Brain pericyte (primary cell): ENCODE data around the gene DLG2.

Experiments used
- DNase-seq: peaks from one replicate; pipeline ENCODE4 v3.0.0-alpha.2; 2012; ENCODE audit warnings: low read depth, low spot score

The DLG2 gene

GRCh38 chr11:84909740-84910139, 717.4 kb downstream of the DLG2 start:
- DNase-seq: no peak

- DNase-seq: no peak
Measured at GRCh38 chr11:84906995-84907394, 720.1 kb downstream of the DLG2 start.

DNA sequence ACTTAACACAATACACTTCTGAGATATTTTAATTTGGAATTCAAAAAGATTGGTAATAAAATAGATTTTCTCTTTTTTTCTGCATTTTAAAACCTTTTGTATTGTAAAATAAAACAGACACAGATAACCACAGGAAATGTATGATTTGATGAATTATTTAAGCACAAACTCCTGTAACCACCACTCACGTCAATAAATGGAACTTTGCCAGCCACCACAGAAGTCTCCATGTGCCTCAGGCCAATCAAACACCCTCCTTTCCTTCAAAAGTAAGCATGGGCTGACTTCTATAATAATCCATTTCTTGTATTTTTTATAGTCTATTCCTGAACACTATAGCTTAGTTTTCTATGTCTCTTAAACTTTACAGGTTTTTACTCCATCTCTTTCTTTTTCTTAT, 721.7 kb downstream of the DLG2 start:
- DNase-seq: no peak

GRCh38 chr11:84902445-84902844, 724.7 kb downstream of the DLG2 start:
- no peak for DNase-seq

DNA sequence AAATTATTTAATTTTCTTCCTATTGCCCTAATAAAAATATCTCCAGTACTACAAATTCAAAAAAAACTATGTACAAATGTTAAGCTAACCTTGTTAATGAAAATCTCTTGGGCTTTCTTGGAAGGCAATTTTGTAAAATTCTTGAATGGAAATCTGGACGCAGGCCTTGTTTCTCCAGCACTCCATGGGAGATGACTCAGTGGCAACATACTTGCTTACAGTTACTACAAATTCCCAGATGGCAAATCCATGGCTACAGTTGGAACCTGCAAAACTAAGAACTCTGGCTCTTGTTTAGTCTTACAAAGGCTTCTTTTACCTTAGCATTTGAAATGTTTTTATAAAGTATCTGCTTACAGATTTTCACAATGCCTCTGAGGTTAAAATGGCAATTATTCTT, 725.2 kb downstream of the DLG2 start:
- DNase-seq: peak; percentile 50

DNA sequence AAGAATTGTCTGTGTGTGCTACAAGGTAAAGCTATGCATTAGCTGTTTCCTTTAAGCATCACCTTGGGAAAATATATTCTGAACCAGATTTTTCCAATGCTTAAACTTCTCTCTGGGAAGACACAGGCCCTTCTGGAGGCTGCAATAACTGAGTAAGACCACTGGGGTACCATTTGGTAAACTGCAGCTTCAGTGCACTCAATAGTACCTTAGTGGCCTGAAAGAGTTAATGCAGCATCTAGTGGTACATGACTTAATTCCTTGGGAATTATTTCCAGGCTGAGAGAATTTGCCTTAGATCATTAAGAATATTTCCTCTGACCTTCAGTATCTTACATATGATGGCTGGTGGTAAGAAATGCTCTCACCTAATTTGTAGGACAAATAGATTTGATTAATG, 727.4 kb downstream of the DLG2 start:
- DNase-seq: no peak

GRCh38 chr11:84899134-84899533, 728.0 kb downstream of the DLG2 start:
- no peak for DNase-seq

DNA sequence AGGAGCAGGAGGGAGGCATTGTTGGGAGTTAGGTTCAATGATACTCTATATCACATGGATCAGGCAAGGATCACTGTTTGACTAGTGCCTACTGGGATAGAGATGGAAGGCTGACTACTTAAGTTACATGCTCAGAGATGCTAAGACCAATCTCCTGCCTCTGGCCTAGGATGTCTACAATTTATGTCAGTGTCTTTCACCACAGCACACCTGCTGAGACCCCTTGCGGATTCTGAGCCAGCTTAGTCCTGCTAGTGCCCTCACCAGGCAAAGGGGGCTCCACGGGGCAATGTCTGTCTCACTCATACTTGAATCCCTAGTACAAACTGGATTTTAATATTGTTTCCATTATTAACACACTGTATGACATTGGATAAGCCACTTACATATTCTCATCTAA, 732.5 kb downstream of the DLG2 start:
- no peak for DNase-seq

DNA sequence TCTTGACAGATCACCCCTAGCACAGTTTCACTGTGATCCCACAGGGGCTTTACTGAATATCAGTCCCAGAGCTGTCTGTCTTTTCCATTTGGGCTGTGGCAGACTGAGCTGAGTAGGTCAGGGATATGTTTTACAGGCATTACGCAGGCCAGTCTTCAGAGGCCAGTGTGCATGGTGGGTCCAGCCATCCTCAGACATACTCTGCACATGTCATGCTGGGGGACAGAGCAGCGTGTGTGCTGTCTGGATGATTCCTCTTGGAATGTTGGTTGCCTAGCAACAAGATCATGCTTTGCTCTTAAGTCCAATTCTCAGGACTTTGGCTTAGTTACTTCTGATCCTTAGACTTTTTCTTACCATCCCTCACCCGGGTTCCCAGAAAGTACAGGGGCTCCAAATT, 736.5 kb downstream of the DLG2 start:
- DNase-seq: no peak

GRCh38 chr11:84889556-84889955, 737.6 kb downstream of the DLG2 start:
- DNase-seq: no peak

GRCh38 chr11:84887055-84887629, 740.0 kb downstream of the DLG2 start:
- DNase-seq: no peak

- DNase-seq: no peak
Measured at GRCh38 chr11:84886344-84886743, 740.8 kb downstream of the DLG2 start.

- DNase-seq: no peak
Measured at GRCh38 chr11:84884836-84885235, 742.3 kb downstream of the DLG2 start.

GRCh38 chr11:84882056-84882455, 745.1 kb downstream of the DLG2 start:
- no peak for DNase-seq

GRCh38 chr11:84871116-84871515, 756.0 kb downstream of the DLG2 start:
- no peak for DNase-seq

GRCh38 chr11:84870486-84870885, 756.7 kb downstream of the DLG2 start:
- no peak for DNase-seq

GRCh38 chr11:84866922-84867321, 760.2 kb downstream of the DLG2 start:
- DNase-seq: no peak

DNA sequence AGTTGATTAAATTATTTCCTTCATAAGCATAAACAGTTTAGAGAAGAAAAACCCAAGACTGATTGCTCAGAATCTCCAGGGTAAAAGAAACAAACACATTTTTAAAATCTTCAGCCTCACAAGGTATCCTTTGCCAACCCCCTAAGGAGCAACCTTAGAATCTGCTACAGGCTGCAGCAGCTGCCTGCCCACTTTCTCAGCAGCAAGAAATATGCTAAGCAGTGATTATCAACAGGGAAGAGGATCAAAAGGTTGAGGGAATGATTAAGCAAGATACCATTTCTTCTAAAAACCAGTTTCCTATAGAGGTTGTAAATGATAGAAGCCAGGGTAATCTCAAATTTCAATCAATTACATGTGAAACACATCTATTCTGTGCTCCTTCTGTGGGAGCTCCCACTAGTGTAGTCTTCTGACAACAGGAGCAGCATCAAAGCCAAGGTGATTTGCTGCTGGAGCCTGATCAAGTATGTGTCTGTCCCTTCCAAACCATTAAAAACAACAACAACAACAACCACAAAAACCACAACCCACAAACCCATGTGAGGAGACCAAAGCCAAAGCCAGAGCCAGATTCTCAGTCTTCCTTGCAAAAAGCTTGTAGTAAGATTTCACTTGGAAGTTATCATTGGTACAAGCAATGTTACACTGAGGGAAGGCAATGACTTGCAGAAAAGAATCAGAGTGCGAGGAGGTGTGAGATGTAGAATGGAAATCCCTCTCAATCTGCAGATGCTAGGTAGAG, 761.2 kb downstream of the DLG2 start:
- DNase-seq: no peak

GRCh38 chr11:84865257-84865656, 761.9 kb downstream of the DLG2 start:
- no peak for DNase-seq

GRCh38 chr11:84857746-84858145, 769.4 kb downstream of the DLG2 start:
- DNase-seq: no peak

DNA sequence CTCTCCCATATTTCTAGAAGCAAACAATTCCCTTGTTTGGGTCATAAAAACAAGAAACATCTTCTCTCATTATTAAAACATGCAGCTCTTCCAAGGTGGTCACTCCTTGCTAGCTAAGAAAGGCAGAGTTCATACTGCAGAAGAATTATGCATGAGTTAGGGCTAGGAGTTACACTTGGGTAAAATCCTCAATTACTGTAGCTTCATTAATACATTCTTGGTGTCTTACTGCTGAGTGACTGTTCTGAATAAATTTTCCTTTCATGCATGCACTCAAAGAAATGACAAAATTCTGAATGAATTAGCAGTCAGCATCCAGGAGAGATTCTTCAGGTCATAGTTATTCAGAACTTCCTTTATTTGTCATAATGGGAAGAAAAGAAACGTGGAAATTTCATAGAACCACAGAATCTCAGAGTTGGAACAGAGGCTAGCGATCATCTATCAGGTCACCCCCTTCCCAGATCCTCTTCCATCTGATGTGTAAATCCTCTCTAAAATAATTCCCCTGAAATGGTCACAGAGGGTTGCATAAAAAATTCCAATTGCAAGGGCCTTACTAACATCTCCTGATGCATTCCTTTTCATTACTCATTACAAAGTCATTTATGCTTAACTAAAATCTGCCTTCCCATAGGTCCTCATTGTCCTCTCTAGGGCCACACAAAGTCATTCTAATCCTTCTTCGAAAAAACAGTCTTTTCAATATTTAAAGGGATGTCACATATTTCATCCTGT, 771.5 kb downstream of the DLG2 start:
- no peak for DNase-seq

- no peak for DNase-seq
Measured at GRCh38 chr11:84854498-84854880, 772.7 kb downstream of the DLG2 start.
